ENCODE measurements around the gene EIF4E2.

DNA sequence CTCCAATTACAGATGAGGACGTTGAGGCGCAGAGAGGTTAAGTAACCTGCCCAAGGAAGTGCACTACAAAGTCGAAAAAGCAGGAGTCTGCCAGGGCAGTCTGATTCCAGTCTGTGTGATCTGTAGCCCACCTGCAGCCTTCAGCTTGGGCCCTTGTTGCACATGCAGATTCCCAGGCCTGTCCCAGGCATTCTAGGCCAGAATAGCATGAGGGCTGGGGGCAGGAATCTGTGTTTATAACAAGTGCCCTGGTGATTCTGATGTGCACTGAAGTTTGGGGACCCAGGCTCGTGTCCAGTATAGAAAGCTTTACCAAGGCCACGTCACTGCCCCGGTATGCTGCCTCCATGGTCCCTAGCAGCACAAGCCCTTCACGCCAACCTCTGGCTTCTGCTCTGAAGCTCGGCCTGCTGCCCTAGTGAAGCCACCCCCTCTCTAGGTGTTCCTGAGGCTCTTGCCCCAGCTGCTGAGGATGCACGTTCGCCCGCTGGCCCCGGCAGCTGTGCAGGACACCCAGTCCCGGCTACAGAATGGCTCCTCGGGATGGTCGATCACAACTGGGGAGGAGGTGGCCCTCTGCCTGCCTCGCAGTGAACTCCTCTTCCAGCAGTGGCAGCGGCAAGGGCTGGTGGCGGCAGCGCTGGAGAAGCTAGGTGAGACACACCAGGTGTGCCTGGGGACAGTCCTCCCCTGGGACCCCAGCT is 6.4 kb upstream of the EIF4E2 start:
- TF ChIP-seq CTCF (IDR thresholded peaks at IDR 0.05) (no peak), POLR2A (IDR thresholded peaks at IDR 0.05) (no peak)
